ENCODE results near the gene PODNL1. TPM values are rescaled to one million over a fixed set of nuclear protein-coding genes. Genes with fewer than 3 reads are reported as not detected.
A peak's percentile ranks its signal among the peaks of the same experiment; 100 is the strongest.

Gene PODNL1
- not detected in 2 replicates for polyA plus RNA-seq (2014; cell fraction: cytosol; rRNA removed)
- polyA plus RNA-seq (2014; cell fraction: nucleus; rRNA removed) = not detected in 2 replicates

GRCh38 chr19:13938301-13939064 is at the start of gene PODNL1:
TSS of gene PODNL1 (minus strand) at chr19:13938417. CDS start at chr19:13938181, 236 bp downstream.
- no peak for DNase-seq (ENCODE audit: low spot score)

DNA sequence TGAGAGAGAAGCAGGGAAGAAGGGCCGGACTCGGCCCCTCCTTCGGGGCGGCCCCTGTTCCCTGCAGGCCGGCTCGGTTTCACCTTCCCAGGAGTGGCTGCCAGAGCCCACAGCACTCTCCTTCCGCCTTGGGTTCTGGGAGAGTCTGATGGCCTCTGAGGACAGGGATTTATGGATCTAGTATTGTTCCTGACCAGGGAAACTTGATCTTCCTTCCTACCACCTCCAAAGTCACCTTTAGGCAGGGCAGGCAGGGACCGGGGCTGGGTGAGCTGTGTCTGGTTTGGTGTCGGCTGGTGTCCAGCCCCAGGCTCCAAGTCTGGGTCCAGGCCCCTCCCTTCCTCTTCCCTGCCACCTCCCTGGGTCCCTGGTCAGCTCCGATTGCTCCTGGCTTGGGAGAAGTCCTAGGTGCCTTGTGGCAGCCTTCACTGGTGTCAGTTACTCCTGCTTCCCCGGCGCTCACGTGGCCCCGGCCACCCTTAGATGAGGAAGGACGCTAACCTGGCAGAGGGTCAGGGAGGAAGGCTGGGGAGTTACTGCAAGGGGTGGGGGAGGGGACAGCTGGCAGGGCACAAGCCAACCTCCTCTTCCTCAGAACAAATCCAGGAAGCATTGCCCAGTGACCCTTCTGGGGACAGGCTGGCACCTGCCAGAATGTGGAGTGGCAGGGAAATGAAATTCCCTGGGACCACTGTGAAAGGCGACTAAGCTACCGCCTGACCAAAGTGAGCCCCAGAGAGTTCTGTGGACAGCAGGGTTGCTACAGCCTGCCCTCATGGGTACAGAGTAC is 49.1 kb upstream of the PODNL1 start:
- DNase-seq (ENCODE audit: low spot score) = no peak

- DNase-seq (ENCODE audit: low spot score) = peak; percentile 64
Measured at GRCh38 chr19:13986348-13986904, 48.2 kb upstream of the PODNL1 start.

DNA sequence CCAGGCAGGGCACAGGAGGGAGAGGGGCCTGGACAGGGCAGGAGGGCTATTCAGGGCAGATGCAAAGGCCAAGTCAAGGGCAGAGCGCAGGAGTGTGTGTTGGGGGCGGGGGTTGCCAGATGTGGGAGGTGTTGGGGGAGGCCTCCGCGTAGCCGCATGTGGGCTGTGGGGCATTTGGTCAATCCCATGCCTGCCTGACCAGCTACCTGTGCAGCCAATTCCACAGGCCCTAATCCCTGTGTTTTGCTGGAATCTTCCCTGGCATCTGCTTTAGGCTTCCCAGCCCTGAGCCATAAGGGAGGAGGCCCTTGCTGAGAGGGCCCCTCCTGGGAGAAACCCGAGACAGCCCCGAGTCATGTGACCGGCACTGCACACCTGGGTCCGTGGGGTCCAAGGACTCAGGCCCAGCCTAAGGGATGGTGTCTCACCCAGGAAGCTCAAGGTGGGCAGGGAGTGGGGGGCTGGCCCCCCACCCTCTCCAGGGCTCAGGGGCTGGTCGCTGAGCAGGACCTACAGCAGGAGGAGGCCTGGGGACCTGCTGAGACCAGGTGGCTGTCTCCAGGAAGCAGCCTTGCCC is 47.6 kb upstream of the PODNL1 start:
- no peak for DNase-seq (ENCODE audit: low spot score)

DNA sequence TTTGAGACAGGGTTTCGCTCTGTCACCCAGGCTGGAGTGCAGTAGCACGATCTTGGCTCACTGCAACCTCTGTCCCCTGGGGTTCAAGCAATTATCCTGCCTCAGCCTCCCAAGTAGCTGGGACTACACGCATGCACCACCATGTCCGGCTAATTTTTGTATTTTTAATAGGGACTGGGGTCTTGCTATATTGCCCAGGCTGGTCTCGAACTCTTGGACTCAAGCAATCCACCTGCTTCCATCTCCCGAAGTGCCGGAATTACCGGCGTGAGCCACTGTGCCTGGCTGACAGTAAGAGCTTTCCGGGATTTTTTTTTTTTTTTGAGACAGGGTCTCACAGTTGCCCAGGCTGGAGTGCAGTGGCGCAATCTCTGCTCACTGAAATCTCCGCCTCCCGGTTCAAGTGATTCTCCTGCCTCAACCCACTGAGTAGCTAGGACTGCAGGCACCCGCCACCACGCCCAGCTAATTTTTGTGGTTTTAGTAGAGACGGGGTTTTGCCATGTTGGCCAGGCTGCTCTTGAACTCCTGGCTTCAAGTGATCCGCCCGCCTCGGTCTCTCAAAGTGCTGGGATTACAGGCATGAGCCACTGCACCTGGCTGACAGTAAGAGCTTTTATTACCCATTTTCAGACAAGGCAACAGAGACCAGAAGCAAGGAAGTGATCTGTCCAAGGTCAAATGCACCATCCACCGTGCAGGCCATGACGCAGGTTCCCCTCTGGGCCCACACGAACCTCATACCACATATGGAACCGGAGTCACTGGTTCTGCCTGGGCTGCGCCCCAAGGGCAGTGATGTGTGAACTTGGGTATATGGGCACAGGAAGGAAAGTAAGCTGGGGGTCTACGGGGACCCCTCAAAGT is 46.9 kb upstream of the PODNL1 start:
- no peak for DNase-seq (ENCODE audit: low spot score)

GRCh38 chr19:13984186-13984585 is 46.0 kb upstream of the PODNL1 start:
- DNase-seq (ENCODE audit: low spot score) = no peak

DNA sequence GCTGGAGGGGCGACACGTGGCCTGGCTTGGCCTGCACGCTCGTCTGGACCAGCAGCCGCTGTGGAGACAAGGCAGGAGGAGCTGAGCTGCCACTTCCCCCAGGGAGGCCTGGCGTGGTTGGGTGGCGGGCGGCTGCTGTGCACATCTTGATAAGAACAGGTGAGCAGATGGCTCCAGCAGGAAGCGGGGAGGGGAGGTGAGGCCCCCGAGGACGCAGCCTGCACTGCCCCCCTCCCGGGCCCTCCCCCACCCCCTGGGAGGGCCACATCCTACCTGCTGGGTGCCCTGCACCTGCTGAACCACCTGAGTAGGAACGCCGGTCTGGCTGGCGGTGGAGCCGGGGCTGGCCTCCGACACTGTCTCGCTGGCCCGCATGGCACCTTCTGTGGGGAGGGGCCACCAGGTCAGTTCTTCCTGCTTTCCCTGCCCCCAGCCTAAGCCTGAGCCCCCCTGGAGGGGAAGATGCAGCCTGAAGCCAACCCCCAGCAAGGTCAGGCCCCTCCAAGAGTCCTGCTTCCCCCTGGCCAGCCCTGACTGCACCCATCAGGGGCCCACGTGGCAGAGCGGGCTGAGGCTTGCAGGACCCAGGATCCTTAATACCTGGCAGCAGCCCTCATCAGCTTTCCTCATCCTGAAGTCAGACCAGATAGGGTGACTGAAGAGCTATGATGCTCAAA is 45.1 kb upstream of the PODNL1 start:
- no peak for DNase-seq (ENCODE audit: low spot score)

- no peak for DNase-seq (ENCODE audit: low spot score)
Measured at GRCh38 chr19:13982773-13983172, 44.6 kb upstream of the PODNL1 start.

DNA sequence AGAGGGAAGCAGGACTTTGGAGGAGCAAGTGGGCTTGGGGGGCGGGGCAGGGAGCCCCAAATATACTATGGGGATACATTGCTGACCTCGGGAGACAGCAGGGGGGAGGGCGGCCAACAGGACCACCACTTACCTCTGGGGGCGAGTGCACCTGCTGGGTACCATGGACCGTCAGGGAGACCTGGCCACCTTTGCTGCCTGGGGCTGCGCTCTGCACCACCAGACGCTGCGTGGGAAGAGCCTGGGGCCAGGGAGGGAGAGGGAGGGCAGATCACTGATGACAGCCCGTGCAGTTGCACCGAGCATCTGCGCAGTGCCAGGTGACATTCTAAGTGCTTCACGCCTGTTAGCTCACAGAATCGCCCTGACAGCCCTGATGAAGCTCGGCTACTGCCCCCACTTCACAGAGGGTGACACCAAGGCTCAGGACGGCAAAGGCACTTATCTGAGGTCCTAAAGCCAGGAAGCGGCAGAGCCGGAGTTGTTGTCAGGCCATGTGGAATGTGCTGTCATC is 43.8 kb upstream of the PODNL1 start:
- DNase-seq (ENCODE audit: low spot score) = no peak

GRCh38 chr19:13981467-13981866 is 43.2 kb upstream of the PODNL1 start:
- no peak for DNase-seq (ENCODE audit: low spot score)

- no peak for DNase-seq (ENCODE audit: low spot score)
Measured at GRCh38 chr19:13981021-13981420, 42.8 kb upstream of the PODNL1 start.

DNA sequence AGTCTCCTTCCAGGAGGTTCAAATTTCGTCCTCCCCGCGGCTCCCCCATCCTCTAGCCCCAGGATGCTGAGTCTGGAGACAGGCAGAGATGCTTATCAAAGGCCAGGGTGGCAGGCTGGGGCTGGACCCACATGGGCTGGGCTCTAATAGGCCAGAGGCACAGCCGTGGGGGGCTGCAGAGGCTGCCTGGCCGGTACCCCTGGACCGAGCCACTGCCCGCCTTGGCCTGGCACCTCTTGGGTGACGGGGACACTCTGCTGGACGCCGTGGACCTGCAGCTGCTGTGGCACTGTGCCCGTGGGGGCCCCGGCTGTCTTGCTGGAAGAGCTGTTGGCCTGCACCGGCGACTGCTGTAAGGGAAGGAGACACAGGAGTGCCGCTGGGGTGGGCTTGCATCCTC is 42.1 kb upstream of the PODNL1 start:
- no peak for DNase-seq (ENCODE audit: low spot score)

DNA sequence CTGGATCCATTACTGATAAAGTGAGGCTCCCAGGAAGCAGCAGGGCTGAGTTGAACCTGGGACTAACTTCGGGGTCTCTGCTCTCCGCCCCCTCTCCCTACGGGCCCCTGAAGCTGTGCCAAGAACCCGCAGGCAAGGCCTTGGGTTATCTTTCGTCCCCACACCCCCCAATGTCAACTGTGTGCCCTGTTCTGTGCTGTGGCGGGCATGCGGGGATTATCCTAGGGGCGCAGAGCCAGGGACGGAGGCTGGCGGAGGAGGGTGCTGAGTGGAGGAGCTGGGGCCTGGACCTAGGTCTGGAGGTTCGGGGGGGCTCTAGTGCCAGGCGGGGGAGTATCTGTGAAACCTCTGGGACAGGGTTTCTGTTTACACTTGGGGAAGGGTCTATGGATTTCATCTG is 41.5 kb upstream of the PODNL1 start:
- DNase-seq (ENCODE audit: low spot score) = no peak

DNA sequence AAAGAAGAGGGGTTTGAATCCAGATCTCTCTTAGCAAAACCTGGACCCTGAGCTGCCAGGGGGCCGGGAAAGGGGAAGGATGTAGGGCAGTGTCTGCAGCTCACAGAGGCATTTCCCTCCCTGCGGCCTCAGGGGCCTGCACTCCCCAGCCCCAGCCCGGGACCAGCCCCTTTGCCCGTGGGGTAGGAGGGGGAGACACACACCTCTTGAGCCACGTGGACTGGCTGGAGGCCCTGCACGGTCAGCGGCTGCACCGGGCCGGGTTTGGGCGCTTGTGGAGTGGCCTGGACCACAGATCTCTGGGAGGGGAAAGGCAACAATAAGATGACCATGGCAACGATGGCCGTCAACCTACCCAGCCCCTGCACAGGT is 41.0 kb upstream of the PODNL1 start:
- no peak for DNase-seq (ENCODE audit: low spot score)

DNA sequence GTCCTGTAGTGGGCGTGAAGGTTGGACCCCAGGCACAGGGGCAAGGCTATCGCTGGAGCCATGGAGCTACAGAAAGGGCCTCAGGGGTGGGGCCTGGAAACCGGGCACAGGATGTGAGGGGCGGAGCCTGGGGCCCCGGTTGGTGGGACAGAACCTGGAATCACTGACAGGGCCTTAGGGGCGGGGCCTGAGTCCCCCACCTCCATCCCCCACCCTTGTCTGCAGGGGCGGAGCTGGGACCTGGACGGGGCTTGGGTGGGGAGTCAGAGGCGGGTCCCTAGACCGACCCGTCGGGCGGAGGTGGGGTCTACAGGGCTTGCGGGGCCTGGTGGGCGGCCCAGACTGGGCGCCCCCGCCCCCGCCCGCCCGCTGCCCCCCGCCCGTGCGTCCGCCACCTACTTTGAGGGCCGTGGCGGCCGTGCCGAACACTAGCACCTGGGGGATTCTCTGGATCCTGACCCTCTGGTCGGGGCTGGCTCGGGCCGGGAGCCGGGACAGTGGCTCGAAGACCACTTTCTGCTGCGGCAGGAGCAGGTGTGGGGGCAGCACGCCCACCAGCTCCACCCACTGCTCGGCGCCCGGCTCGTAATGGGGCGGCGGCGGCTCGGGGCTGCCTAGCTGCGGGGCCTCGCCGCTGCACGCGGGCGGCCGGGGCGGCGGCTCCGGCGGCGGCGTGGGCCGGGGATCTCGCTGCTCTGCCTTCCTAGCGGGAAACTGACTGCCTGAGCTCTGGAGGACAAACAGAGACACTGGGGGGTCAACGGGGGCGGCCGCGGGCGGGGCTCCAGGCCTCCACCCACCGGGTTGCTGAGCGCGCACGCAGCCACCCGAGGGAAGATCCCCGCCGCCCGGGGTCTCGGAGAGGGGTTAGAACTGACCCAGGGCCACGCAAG is 40.4 kb upstream of the PODNL1 start:
- DNase-seq (ENCODE audit: low spot score) = peak; percentile 84

GRCh38 chr19:13977803-13978202 is 39.6 kb upstream of the PODNL1 start:
- no peak for DNase-seq (ENCODE audit: low spot score)

GRCh38 chr19:13976446-13976845 is 38.2 kb upstream of the PODNL1 start:
- DNase-seq (ENCODE audit: low spot score) = no peak

GRCh38 chr19:13975870-13976269 is 37.7 kb upstream of the PODNL1 start:
- no peak for DNase-seq (ENCODE audit: low spot score)

- peak; percentile 67 for DNase-seq (ENCODE audit: low spot score)
Measured at GRCh38 chr19:13974073-13974472, 35.9 kb upstream of the PODNL1 start.
